Mesendoderm (in vitro differentiated cells): ENCODE measurements around the gene CHST15.

Source experiments
- DNase-seq: peaks from one replicate; pipeline ENCODE4 v3.0.0; 2013
- H2AK5ac ChIP-seq: 2 replicates; pipeline ENCODE4 v1.6.1; 2013; ENCODE audit warnings: low read length, inconsistent platforms
- H2BK120ac ChIP-seq: 2 replicates; pipeline ENCODE4 v1.6.1; 2013; ENCODE audit warnings: low read depth, mild to moderate bottlenecking, low read length, moderate library complexity, mixed read lengths
- H2BK15ac ChIP-seq: replicated peaks from 2 replicates; pipeline ENCODE4 v1.6.1; 2013; ENCODE audit warnings: low read depth, mild to moderate bottlenecking, moderate library complexity
- H2BK5ac ChIP-seq: 2 replicates; pipeline ENCODE4 v1.6.1; 2013; ENCODE audit warnings: low read length, inconsistent platforms
- H3K18ac ChIP-seq: 2 replicates; pipeline ENCODE4 v1.6.1; 2013; ENCODE audit warnings: mild to moderate bottlenecking, low read length, mixed read lengths
- H3K23ac ChIP-seq: one replicate; pipeline ENCODE4 v1.6.1; 2013; ENCODE audit warnings: low read length
- H3K27ac ChIP-seq: 2 replicates; pipeline ENCODE4 v1.5.1; 2013; ENCODE audit warnings: low read depth, mild to moderate bottlenecking, inconsistent platforms, low read length, moderate library complexity
- H3K27me3 ChIP-seq: 2 replicates; pipeline ENCODE4 v1.6.1; 2013; ENCODE audit warnings: low read length, control low read depth, mild to moderate bottlenecking, inconsistent platforms; ENCODE audit not compliant: insufficient read depth, poor library complexity
- H3K36me3 ChIP-seq: 2 replicates; pipeline ENCODE4 v1.6.1; 2013; ENCODE audit warnings: low read length, inconsistent platforms; ENCODE audit not compliant: control insufficient read depth, insufficient read depth
- H3K4ac ChIP-seq: one replicate; pipeline ENCODE4 v1.6.1; 2013; ENCODE audit warnings: low read depth, mild to moderate bottlenecking, low read length, moderate library complexity
- H3K4me1 ChIP-seq: 2 replicates; pipeline ENCODE4 v1.6.1; 2013; ENCODE audit warnings: low read depth, low read length, inconsistent platforms; ENCODE audit not compliant: control insufficient read depth
- H3K4me2 ChIP-seq: 2 replicates; pipeline ENCODE4 v1.6.1; 2013; ENCODE audit warnings: low read length
- H3K4me3 ChIP-seq: 2 replicates; pipeline ENCODE4 v1.5.1; 2013; ENCODE audit warnings: mild to moderate bottlenecking, low read length
- H3K56ac ChIP-seq: one replicate; pipeline ENCODE4 v1.6.1; 2013; ENCODE audit warnings: low read length
- H3K79me1 ChIP-seq: 2 replicates; pipeline ENCODE4 v1.6.1; 2013; ENCODE audit warnings: low read length, inconsistent platforms
- H3K79me2 ChIP-seq: 2 replicates; pipeline ENCODE4 v1.6.1; 2013; ENCODE audit warnings: mild to moderate bottlenecking, low read length; ENCODE audit not compliant: control insufficient read depth, insufficient read depth
- H3K9ac ChIP-seq: 2 replicates; pipeline ENCODE4 v1.6.1; 2013; ENCODE audit warnings: low read length, inconsistent platforms
- H4K5ac ChIP-seq: one replicate; pipeline ENCODE4 v1.6.1; 2013; ENCODE audit warnings: low read length
- H4K8ac ChIP-seq: one replicate; pipeline ENCODE4 v1.6.1; 2013; ENCODE audit warnings: low read depth, mild to moderate bottlenecking, control low read depth, low read length, moderate library complexity
- WGBS: extraction: QIAGEN DNeasy Blood & Tissue Kit; methylation state at CpG from one replicate; pipeline ENCODE4 v1.1.7; 2013; ENCODE audit warnings: low lambda C conversion rate, missing lambda C conversion rate; ENCODE audit not compliant: insufficient coverage; ENCODE audit errors: extremely low coverage; 5-methylcytosine and 5-hydroxymethylcytosine counted together

Gene CHST15

DNA sequence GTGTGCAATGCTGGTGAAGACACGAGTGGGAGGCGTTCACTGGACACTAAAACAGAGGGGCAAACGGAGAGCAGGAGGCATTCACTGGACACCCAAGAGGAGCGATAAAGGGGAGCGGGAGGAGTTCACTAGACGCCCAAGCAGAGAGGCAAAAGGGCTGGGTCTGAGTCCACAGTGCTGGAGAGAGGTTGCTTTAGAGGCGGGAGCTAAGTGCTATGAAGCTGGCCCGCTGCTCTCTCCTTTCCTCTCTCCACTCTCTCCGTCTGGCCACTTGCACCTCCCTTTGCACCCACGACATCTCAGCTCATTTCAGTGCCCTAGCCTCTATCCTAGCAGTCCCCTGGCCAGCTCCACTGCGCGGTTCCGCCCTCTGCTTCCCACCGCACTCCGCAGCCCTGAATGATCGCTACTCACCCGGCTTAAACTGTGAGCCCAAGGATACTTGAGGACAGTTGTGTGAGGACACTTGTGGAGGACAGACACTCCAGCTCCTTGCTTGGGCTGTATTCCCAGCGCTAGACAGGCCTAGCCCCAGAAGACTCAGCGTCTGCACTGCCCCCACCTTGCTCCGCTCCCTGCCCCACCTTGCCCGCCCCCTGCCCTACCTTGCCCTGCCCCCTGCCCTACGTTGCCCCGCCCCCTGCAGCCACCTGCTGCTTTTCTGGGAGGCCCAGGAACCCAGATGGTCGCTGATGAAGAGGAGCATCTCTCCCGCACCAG lies 123.0 kb downstream of the CHST15 start:
- no peak overlapping the region for H4K5ac ChIP-seq
- no peaks in the 10 kb centered on the region for H3K79me1 ChIP-seq
- H3K9ac ChIP-seq: no peak overlapping the region
- no peaks in the 10 kb centered on the region for H3K36me3 ChIP-seq
- H3K4me3 ChIP-seq: no peak overlapping the region
- H3K18ac ChIP-seq: no peak overlapping the region
- H3K27ac ChIP-seq: no peak overlapping the region
- H3K4me2 ChIP-seq: no peak overlapping the region
- peaks cover 10% of the 10 kb centered on the region for H3K27me3 ChIP-seq
- no CpG with 5 or more reads among the region's 25 CpGs for WGBS
- H2BK15ac ChIP-seq: no peak overlapping the region
- no peak overlapping the region for H2BK5ac ChIP-seq
- no peak overlapping the region for H3K4ac ChIP-seq
- peak overlapping the region; percentile 49 for H3K56ac ChIP-seq
- H2AK5ac ChIP-seq: no peak overlapping the region
- no peaks in the 10 kb centered on the region for H3K79me2 ChIP-seq
- no peak overlapping the region for H3K23ac ChIP-seq
- H3K4me1 ChIP-seq: no peaks in the 10 kb centered on the region
- DNase-seq: no peak
- no peak overlapping the region for H2BK120ac ChIP-seq
- no peak overlapping the region for H4K8ac ChIP-seq

DNA sequence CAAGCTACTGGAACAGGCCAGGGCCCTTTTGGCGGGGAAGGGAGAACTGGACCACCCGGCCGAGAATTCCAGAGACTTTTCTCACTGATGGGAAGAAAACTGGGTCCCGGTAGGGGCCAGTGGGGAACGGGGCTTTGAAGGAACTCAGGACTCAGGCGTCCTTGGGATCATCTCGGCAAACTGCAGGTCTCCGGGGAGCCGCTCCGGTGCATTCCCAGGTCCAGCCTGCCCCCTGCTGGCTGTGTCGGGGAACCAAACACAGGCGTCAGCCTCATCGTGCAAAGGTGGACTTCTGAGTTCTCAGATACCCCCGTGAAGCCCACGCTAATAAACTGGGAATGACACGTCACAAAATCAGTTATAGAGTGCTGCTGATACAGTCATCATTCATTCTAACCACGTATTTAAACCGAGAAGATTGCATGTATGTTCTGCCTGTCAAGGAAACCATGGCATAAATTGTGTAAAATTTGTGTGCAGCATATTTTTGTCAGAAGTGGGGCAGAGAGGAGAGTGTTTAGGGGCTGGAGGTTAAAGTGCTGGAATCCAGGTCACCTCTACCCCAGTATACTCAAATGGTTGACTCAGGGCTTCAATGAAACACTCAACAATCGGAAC lies 125.7 kb downstream of the CHST15 start:
- Histone ChIP-seq H3K4ac (no peak overlapping the region), H2BK5ac (no peak overlapping the region), H3K23ac (no peak overlapping the region), H3K4me2 (no peak overlapping the region), H3K36me3 (no peaks in the 10 kb centered on the region), H3K9ac (no peak overlapping the region), H3K4me3 (no peak overlapping the region), H3K79me1 (no peaks in the 10 kb centered on the region), H3K79me2 (no peaks in the 10 kb centered on the region), H3K56ac (no peak overlapping the region), H3K18ac (no peak overlapping the region), H3K4me1 (no peaks in the 10 kb centered on the region), H2AK5ac (no peak overlapping the region), H3K27ac (no peak overlapping the region), H4K8ac (no peak overlapping the region), H3K27me3 (peaks cover under 1% of the 10 kb centered on the region), H2BK15ac (no peak overlapping the region), H4K5ac (no peak overlapping the region), H2BK120ac (no peak overlapping the region)
- DNase-seq: peak; percentile 66
- no CpG with 5 or more reads among the region's 19 CpGs for WGBS

DNA sequence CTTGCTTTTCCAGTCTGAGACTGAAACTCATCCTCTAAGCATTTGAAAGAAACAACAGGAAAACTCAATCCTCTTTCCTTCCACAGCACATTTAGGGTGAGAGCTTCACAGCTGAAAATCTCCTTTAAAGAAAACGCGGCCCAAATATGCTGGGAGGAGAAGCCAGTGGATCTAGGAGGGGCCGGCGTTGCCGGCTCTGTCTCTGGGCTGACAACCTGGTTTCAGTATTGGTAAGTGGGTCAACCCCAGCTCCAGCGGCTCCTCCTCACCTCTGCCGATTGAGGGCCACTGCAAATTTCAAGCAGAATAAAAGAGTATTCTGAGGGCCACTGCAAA lies 126.5 kb downstream of the CHST15 start:
- H3K4me1 ChIP-seq: no peaks in the 10 kb centered on the region
- H2BK5ac ChIP-seq: no peak overlapping the region
- no peak overlapping the region for H2BK15ac ChIP-seq
- H3K36me3 ChIP-seq: no peaks in the 10 kb centered on the region
- H3K18ac ChIP-seq: no peak overlapping the region
- H3K79me2 ChIP-seq: no peaks in the 10 kb centered on the region
- no CpG with 5 or more reads among the region's 7 CpGs for WGBS
- H3K4ac ChIP-seq: no peak overlapping the region
- H3K23ac ChIP-seq: no peak overlapping the region
- H3K9ac ChIP-seq: no peak overlapping the region
- H3K56ac ChIP-seq: no peak overlapping the region
- no peak overlapping the region for H3K4me2 ChIP-seq
- H4K8ac ChIP-seq: no peak overlapping the region
- H4K5ac ChIP-seq: no peak overlapping the region
- no peaks in the 10 kb centered on the region for H3K79me1 ChIP-seq
- no peaks in the 10 kb centered on the region for H3K27me3 ChIP-seq
- H3K4me3 ChIP-seq: no peak overlapping the region
- no peak overlapping the region for H2BK120ac ChIP-seq
- H2AK5ac ChIP-seq: no peak overlapping the region
- DNase-seq: no peak
- H3K27ac ChIP-seq: no peak overlapping the region

DNA sequence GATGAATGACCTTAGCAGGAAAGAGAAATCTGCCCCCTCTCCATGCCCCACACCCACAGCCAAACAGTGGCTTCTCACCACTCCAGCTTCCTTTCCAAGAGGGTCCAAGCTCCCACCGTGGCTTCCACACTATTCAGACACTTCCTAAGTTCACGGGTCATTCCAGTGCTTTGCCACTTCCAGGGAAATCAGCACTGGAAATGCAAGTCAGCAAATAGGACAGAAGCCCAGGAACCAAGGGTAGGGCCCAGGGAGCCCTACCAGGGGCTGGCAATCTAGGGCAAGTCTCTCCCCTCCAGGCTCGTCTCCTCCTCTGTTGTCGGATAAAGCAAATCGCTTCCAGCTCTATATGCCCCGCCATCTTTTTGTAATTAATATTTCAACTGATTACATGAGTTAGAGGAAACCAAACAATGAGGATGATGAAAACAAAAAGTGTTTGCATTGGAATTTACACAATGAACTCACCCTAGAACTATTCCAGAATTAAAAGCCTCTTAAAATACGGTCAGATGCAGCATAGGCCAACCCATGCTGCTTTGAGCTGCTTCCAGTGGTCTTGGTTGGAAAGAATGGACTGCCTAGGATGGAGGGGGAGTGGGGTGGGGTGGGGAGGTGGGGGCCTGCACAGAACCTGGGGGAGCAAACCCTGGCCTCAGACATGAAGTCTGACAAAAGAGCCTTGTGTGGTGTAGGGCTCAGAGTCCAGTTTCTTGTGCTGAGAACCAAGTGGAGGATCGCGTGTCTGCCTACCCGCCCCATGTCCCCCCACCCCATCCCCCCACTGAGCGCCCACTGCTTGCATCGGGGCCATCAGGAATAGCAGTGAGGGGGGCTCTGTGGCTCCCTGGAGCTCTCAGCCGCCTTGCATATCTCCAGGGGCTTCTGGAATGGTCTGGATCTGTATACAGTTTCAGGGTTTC lies 127.2 kb downstream of the CHST15 start:
- no peak overlapping the region for H2AK5ac ChIP-seq
- no peak overlapping the region for H2BK120ac ChIP-seq
- no peak overlapping the region for H3K4me3 ChIP-seq
- no peak overlapping the region for H3K9ac ChIP-seq
- no peaks in the 10 kb centered on the region for H3K36me3 ChIP-seq
- H2BK15ac ChIP-seq: no peak overlapping the region
- no peak for DNase-seq
- H3K27ac ChIP-seq: no peak overlapping the region
- H3K4me1 ChIP-seq: no peaks in the 10 kb centered on the region
- no peak overlapping the region for H3K23ac ChIP-seq
- no peak overlapping the region for H2BK5ac ChIP-seq
- H4K5ac ChIP-seq: no peak overlapping the region
- H3K56ac ChIP-seq: no peak overlapping the region
- H4K8ac ChIP-seq: no peak overlapping the region
- no peak overlapping the region for H3K4ac ChIP-seq
- WGBS: no CpG with 5 or more reads among the region's 13 CpGs
- H3K79me1 ChIP-seq: no peaks in the 10 kb centered on the region
- no peak overlapping the region for H3K4me2 ChIP-seq
- no peaks in the 10 kb centered on the region for H3K27me3 ChIP-seq
- no peaks in the 10 kb centered on the region for H3K79me2 ChIP-seq
- no peak overlapping the region for H3K18ac ChIP-seq

DNA sequence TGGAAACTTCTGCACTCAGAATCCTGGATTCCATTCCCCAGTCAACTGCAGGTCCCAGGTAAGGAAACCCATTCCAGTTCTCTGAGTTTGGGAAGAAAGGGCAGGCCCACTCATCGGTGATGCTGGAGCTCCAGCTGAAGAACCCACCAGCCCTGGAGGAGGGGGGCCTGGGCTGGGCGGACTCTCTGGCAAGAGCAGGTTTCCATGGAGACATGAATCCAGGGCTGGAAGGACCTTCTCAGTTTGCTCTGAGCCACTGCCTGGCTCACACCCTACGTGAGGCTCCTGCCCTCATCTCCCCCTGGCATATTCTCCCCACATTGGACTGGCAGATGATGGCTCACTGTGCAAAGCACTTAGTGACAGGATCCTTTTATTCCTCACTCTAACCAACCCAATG lies 128.4 kb downstream of the CHST15 start:
- no peak overlapping the region for H3K23ac ChIP-seq
- no CpG with 5 or more reads among the region's 3 CpGs for WGBS

More for the DNA sequence above, 128.4 kb downstream of the CHST15 start:
- DNase-seq: no peak
- Histone ChIP-seq H3K4me3 (no peak overlapping the region), H4K8ac (no peak overlapping the region), H3K27ac (no peak overlapping the region), H3K27me3 (no peaks in the 10 kb centered on the region), H3K4me1 (no peaks in the 10 kb centered on the region), H2BK120ac (no peak overlapping the region), H3K4ac (no peak overlapping the region), H3K18ac (no peak overlapping the region), H2BK15ac (no peak overlapping the region), H3K79me1 (no peaks in the 10 kb centered on the region), H3K4me2 (no peak overlapping the region), H3K36me3 (no peaks in the 10 kb centered on the region), H4K5ac (no peak overlapping the region), H2AK5ac (no peak overlapping the region), H2BK5ac (no peak overlapping the region), H3K9ac (no peak overlapping the region), H3K79me2 (no peaks in the 10 kb centered on the region), H3K56ac (no peak overlapping the region)
